ENCODE data around the gene KIF26A.
"Not testable (repeated sequence)": the region's sequence is repeated elsewhere in the genome, so short reads cannot be mapped to it uniquely, and the experiment has no call there.

KIF26A gene

DNA sequence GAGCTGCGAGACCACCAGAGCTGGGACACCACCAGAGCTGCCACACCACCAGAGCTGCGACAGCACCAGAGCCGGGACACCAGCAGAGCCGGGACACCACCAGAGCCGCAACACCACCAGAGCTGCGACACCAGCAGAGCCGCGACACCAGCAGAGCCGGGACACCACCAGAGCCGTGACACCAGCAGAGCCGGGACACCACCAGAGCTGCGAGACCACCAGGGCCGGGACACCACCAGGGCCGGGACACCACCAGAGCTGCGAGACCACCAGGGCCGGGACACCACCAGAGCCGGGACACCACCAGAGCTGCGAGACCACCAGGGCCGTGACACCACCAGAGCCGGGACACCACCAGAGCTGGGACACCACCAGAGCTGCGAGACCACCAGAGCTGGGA lies 69.9 kb downstream of the KIF26A start:
- not testable (repeated sequence) for H3K27ac ChIP-seq (ENCODE audit: low read depth, low read length); H2AFZ ChIP-seq (ENCODE audit: low read length, unreplicated experiment); H3K27me3 ChIP-seq (ENCODE audit: insufficient read depth, low read length); H3K79me2 ChIP-seq (ENCODE audit: control insufficient read depth, insufficient read depth, low read length, unreplicated experiment); H3K4me3 ChIP-seq (ENCODE audit: low read depth, low read length); H3K4me1 ChIP-seq (ENCODE audit: control insufficient read depth, insufficient read depth, low read length, unreplicated experiment); H3K36me3 ChIP-seq (ENCODE audit: insufficient read depth, low read length)

DNA sequence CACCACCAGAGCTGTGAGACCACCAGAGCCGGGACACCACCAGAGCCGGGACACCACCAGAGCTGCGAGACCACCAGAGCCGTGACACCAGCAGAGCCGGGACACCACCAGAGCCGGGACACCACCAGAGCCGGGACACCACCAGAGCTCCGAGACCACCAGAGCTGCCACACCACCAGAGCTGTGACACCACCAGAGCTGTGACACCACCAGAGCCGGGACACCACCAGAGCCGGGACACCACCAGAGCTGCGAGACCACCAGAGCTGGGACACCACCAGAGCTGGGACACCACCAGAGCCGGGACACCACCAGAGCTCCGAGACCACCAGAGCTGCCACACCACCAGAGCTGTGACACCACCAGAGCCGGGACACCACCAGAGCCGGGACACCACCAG lies 70.7 kb downstream of the KIF26A start:
- H3K27ac ChIP-seq (ENCODE audit: low read depth, low read length); H3K27me3 ChIP-seq (ENCODE audit: insufficient read depth, low read length); H2AFZ ChIP-seq (ENCODE audit: low read length, unreplicated experiment); H3K4me3 ChIP-seq (ENCODE audit: low read depth, low read length); H3K36me3 ChIP-seq (ENCODE audit: insufficient read depth, low read length); H3K79me2 ChIP-seq (ENCODE audit: control insufficient read depth, insufficient read depth, low read length, unreplicated experiment); H3K4me1 ChIP-seq (ENCODE audit: control insufficient read depth, insufficient read depth, low read length, unreplicated experiment): not testable (repeated sequence)

DNA sequence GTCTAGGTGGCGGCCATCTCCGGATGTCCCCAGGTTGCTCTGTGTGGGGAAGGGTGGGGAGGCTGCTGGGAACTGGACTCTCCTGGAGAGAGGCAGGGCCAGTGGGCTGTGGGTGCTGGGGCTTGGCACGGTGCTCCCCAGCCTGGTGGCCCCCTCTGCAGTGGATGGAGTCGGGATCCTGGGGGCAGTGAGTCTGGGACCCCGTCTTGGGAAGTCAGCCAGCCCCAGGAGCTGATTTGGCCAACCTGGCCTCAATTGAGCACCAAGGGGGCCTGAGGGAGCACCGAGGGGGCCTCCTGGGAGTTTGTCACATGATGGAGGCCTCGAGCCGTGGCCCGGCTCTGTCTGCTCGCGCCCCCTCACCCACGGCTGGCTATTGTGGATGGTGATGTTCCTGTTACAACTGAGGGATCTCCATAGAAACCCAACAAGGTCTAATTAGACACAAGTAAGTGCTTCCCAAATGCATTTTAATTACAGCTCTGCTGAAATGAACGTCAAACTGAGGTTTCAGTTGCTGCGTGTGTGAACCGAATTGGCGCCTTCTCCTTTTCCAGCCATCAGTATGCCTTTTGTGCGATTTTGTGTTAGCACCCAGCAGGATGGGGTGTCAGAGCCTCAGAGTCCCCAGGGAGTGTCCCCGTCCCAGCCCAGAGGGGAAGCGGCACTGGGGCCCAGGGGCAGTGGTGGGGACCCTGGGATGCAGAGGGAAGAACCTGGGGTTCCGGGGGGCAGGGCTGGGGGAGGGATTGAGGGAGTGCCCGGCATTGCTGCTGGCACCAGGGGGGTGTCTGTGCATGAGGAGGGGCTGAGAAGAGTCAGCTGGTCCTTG lies 71.8 kb downstream of the KIF26A start:
- H3K36me3 ChIP-seq (ENCODE audit: insufficient read depth, low read length): no peaks in the 10 kb centered on the region
- no peak overlapping the region for H3K4me3 ChIP-seq (ENCODE audit: low read depth, low read length)
- H3K27me3 ChIP-seq (ENCODE audit: insufficient read depth, low read length): no peaks in the 10 kb centered on the region
- no peaks in the 10 kb centered on the region for H3K4me1 ChIP-seq (ENCODE audit: control insufficient read depth, insufficient read depth, low read length, unreplicated experiment)
- no peaks in the 10 kb centered on the region for H3K79me2 ChIP-seq (ENCODE audit: control insufficient read depth, insufficient read depth, low read length, unreplicated experiment)
- H3K27ac ChIP-seq (ENCODE audit: low read depth, low read length): no peak overlapping the region
- H2AFZ ChIP-seq (ENCODE audit: low read length, unreplicated experiment): no peak overlapping the region

DNA sequence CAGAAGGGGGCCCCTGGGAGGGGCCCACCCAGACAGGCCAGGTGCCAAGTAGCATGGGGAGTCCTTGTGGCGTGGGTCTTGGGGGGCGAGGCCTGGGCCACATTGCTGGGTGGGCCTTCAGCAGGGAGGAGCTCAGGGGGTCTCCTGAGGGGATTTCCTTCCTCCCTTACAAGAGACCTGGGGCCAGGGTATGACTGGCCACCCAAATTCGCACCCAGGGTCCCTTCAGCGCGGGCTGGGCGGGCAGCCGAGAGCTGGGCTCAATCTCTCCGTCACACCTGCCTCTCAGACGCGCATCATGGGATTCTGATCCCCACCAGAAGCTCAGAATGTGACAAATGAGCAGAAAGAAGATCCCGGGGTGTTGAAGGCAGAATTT lies 72.4 kb downstream of the KIF26A start:
- Histone ChIP-seq H2AFZ (ENCODE audit: low read length, unreplicated experiment) (no peak overlapping the region), H3K27ac (ENCODE audit: low read depth, low read length) (no peak overlapping the region), H3K4me1 (ENCODE audit: control insufficient read depth, insufficient read depth, low read length, unreplicated experiment) (no peaks in the 10 kb centered on the region), H3K4me3 (ENCODE audit: low read depth, low read length) (no peak overlapping the region), H3K36me3 (ENCODE audit: insufficient read depth, low read length) (no peaks in the 10 kb centered on the region), H3K79me2 (ENCODE audit: control insufficient read depth, insufficient read depth, low read length, unreplicated experiment) (no peaks in the 10 kb centered on the region), H3K27me3 (ENCODE audit: insufficient read depth, low read length) (no peaks in the 10 kb centered on the region)

DNA sequence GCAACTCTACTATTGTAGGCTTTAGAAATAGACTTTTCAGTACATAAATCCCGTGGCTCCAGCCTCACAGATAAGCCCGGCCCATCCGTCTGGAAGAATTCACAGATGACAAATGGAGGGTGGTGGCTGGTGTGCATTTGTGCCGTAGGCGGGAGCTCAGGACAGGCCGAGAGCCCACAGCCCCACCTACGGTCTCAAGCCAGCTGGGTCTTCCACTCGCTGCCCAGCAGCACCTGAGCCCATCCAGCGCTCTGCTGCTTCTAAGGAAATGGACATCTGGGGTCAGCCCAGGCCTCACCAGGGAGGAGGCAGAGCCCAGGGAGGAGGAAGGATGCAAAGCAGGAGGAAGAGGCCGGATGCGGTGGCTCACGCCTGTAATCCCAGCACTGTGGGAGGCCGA lies 72.8 kb downstream of the KIF26A start:
- Histone ChIP-seq H3K27me3 (ENCODE audit: insufficient read depth, low read length) (no peaks in the 10 kb centered on the region), H3K4me3 (ENCODE audit: low read depth, low read length) (no peak overlapping the region), H3K4me1 (ENCODE audit: control insufficient read depth, insufficient read depth, low read length, unreplicated experiment) (no peaks in the 10 kb centered on the region), H2AFZ (ENCODE audit: low read length, unreplicated experiment) (no peak overlapping the region), H3K27ac (ENCODE audit: low read depth, low read length) (no peak overlapping the region), H3K79me2 (ENCODE audit: control insufficient read depth, insufficient read depth, low read length, unreplicated experiment) (no peaks in the 10 kb centered on the region), H3K36me3 (ENCODE audit: insufficient read depth, low read length) (no peaks in the 10 kb centered on the region)

DNA sequence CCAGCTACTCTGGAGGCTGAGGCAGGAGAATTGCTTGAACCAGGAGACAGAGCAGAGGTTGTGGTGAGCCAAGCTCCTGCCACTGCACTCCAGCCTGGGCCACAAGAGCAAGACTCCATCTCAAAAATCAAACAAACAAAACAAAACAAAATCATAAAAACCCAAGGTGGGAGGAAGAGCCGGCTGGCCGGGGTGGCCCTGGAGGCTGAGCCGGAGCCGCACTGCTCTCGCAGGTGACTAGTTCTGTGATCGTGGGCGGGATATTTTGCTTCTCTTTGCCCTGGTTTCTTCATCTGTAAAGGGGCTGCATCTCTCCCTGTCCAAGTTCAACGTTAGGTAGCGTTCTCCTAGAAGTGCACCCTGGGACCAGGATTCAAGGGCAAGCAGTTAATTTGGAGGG lies 73.4 kb downstream of the KIF26A start:
- Histone ChIP-seq H3K27ac (ENCODE audit: low read depth, low read length) (no peak overlapping the region), H3K4me1 (ENCODE audit: control insufficient read depth, insufficient read depth, low read length, unreplicated experiment) (no peaks in the 10 kb centered on the region), H2AFZ (ENCODE audit: low read length, unreplicated experiment) (no peak overlapping the region), H3K79me2 (ENCODE audit: control insufficient read depth, insufficient read depth, low read length, unreplicated experiment) (no peaks in the 10 kb centered on the region), H3K27me3 (ENCODE audit: insufficient read depth, low read length) (no peaks in the 10 kb centered on the region), H3K4me3 (ENCODE audit: low read depth, low read length) (no peak overlapping the region), H3K36me3 (ENCODE audit: insufficient read depth, low read length) (no peaks in the 10 kb centered on the region)

DNA sequence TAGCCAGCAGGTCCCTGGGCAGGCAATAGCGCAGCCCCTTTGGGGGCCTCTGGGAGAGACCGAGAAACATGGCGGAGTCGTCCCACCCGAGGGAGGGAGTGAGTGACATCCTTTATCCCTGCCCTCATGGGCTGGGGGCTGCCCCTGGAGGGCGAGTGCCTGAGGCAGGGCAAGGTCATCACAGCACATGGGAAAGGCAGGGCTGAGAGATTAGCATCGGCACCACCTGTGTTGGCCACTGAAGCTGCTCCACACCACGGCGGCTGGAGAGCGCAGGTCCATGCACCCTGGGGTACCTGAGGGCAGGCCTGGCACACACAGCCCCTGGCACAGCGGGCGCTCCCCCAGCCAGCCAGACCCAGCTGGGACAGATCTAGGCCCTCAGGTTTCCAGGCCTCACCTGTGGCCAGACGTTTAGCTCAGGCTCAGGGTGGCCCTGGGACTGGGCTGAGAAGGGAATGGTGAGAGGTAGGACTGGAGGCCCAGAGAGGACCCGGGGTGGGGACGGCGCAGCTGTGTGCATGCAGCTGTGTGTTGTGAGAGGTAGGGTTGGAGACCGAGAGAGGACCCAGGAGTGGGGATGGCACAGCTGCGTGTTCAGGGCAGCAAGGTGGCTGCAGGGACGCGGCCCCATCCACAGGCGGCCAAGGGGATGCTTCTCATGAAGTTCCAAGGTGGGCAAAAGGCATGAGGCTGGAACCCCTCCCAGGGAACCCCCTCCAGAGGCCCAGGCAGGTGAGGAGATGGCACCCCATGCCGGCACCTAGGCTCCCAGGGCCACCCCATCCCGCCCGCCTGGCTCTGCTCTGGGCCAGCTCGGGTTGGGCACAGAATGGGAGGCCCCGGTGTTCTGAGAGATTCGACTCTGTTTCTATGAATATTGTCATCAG lies 74.1 kb downstream of the KIF26A start:
- no peak overlapping the region for H3K4me3 ChIP-seq (ENCODE audit: low read depth, low read length)
- no peaks in the 10 kb centered on the region for H3K36me3 ChIP-seq (ENCODE audit: insufficient read depth, low read length)
- H3K27ac ChIP-seq (ENCODE audit: low read depth, low read length): no peak overlapping the region
- H2AFZ ChIP-seq (ENCODE audit: low read length, unreplicated experiment): no peak overlapping the region
- no peaks in the 10 kb centered on the region for H3K27me3 ChIP-seq (ENCODE audit: insufficient read depth, low read length)
- H3K4me1 ChIP-seq (ENCODE audit: control insufficient read depth, insufficient read depth, low read length, unreplicated experiment): no peaks in the 10 kb centered on the region
- H3K79me2 ChIP-seq (ENCODE audit: control insufficient read depth, insufficient read depth, low read length, unreplicated experiment): no peaks in the 10 kb centered on the region

DNA sequence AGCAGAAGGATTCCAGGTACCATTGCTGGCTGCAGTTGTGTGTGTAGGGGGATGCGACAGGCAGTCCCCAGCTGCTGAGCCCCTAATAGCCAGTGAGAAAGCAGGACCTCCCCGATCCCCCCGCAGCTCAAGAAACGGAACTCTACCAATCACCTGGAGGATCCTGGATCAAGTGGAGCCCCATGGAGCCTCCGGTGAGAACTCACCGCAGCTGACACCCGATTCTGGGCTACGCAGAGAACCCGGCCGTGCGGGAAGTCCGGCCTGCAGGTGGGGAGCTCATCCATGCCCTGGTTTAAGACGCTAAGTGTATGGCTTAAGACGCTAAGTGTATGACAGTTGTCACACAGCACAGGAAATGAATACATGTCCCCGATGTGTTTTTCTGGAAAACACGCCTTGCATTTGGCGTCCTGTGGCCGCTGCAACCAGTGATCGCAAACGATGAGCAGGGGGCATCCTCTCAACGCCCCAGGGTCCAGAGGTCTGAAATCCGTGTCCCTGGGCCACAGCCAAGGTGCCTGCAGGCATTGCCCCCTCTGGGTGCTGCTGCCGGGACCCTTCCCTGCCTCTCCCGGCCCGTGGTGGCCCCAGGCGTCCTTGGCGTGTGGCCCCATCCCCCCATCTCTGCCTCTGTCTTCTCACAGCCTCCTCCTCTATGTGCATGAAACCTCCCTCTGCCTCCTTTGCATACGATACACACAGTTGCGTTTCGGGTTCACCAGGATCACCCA lies 75.1 kb downstream of the KIF26A start:
- no peaks in the 10 kb centered on the region for H3K79me2 ChIP-seq (ENCODE audit: control insufficient read depth, insufficient read depth, low read length, unreplicated experiment)
- no peaks in the 10 kb centered on the region for H3K27me3 ChIP-seq (ENCODE audit: insufficient read depth, low read length)
- no peaks in the 10 kb centered on the region for H3K4me1 ChIP-seq (ENCODE audit: control insufficient read depth, insufficient read depth, low read length, unreplicated experiment)
- no peaks in the 10 kb centered on the region for H3K36me3 ChIP-seq (ENCODE audit: insufficient read depth, low read length)
- no peak overlapping the region for H2AFZ ChIP-seq (ENCODE audit: low read length, unreplicated experiment)
- H3K27ac ChIP-seq (ENCODE audit: low read depth, low read length): no peak overlapping the region
- no peak overlapping the region for H3K4me3 ChIP-seq (ENCODE audit: low read depth, low read length)

DNA sequence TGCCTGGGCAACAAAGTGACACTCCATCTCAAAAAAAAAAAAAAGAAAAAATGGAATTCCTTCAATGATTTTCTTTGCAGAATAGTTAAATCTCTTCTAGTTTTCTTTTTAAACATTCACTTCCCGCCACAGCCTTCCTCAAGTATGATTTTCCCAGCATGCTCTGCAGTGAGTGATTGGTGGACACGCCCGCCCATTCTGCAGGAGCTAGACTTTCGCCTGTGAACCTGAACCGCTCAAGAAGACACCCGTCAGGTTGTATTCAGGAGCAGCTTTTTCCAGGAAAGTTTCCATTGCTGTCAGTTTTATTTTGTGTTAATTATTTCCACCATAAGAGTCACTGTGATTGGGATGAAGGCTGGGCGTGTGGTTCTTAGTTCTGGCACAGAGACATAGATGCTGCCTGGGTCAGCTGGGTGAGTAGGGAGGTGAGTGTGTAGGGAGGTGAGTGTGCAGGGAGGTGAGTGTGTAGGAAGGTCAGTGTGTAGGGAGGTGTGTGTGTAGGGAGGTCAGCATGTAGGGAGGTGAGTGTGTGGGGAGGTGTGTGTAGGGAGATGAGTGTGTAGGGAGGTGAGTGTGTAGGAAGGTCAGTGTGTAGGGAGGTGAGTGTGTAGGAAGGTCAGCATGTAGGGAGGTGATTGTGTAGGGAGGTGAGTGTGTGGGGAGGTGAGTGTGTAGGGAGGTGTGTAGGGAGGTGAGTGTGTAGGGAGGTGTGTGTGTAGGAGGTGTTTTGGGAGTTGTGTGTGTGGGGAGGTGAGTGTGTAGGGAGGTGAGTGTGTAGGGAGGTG lies 76.2 kb downstream of the KIF26A start:
- H3K79me2 ChIP-seq (ENCODE audit: control insufficient read depth, insufficient read depth, low read length, unreplicated experiment): no peaks in the 10 kb centered on the region
- H3K4me3 ChIP-seq (ENCODE audit: low read depth, low read length): no peak overlapping the region
- H2AFZ ChIP-seq (ENCODE audit: low read length, unreplicated experiment): no peak overlapping the region
- no peaks in the 10 kb centered on the region for H3K36me3 ChIP-seq (ENCODE audit: insufficient read depth, low read length)
- no peaks in the 10 kb centered on the region for H3K27me3 ChIP-seq (ENCODE audit: insufficient read depth, low read length)
- no peak overlapping the region for H3K27ac ChIP-seq (ENCODE audit: low read depth, low read length)
- H3K4me1 ChIP-seq (ENCODE audit: control insufficient read depth, insufficient read depth, low read length, unreplicated experiment): no peaks in the 10 kb centered on the region

DNA sequence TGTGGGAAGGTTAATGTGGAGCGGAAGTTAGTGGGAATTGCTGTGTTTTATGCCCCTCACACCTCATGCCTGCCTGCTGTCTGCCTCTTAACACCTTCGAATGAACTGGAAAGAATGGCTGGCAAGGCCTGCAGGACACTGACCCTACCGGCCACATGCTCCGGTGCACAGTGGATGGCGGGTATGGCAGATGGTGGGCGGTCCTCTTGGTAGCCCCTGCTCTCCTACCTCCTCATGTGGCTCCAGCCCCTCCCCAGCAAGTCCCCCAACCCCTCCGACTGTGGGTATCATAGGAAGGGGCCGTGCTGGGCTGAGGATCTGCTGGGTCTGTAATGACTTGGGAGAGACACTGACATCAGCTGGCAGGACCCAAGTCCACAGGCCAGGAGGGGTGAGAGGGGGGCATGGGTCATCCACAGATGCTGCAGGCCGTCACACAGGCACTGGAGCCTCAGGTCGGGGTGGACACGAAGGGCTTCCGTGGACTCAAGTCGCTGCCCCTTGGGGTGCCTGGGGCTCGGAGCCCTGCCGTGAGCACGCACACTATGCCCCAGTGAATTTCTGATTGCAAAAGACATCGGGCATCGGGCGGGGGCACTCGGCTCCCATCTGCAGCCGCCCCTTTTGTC lies 77.4 kb downstream of the KIF26A start:
- Histone ChIP-seq H2AFZ (ENCODE audit: low read length, unreplicated experiment) (no peak overlapping the region), H3K4me1 (ENCODE audit: control insufficient read depth, insufficient read depth, low read length, unreplicated experiment) (no peaks in the 10 kb centered on the region), H3K79me2 (ENCODE audit: control insufficient read depth, insufficient read depth, low read length, unreplicated experiment) (no peaks in the 10 kb centered on the region), H3K27ac (ENCODE audit: low read depth, low read length) (no peak overlapping the region), H3K4me3 (ENCODE audit: low read depth, low read length) (no peak overlapping the region), H3K27me3 (ENCODE audit: insufficient read depth, low read length) (no peaks in the 10 kb centered on the region), H3K36me3 (ENCODE audit: insufficient read depth, low read length) (no peaks in the 10 kb centered on the region)

Measured in ACC112 (cell line).